IMR-90 (cell line): ENCODE data around the gene NPPB. TPM values are rescaled to one million over a fixed set of nuclear protein-coding genes. Genes with fewer than 3 reads are reported as not detected.

Source experiments
- CHD1 ChIP-seq: IDR thresholded peaks from 2 replicates; pipeline ENCODE4 v1.6.1; 2012; ENCODE audit warnings: low read depth, low read length, improper control_type of control experiment
- MAFK ChIP-seq: IDR thresholded peaks from 2 replicates; pipeline ENCODE4 v1.6.1; 2012; ENCODE audit warnings: low read depth, low read length, improper control_type of control experiment
- NFE2L2 ChIP-seq: fragments of 150-350 bp; IDR thresholded peaks from 2 replicates; pipeline ENCODE4 v1.6.1; 2016; ENCODE audit warnings: low read depth, mild to moderate bottlenecking, low read length
- RAD21 ChIP-seq: IDR thresholded peaks from 2 replicates; pipeline ENCODE4 v1.6.1; 2012; ENCODE audit warnings: low read length, improper control_type of control experiment
- polyA plus RNA-seq, 3 experiments: library from polyadenylated mRNA; depleted of rRNA; stranded (reverse); fragments of >200 nt; gene quantifications; 2 replicates each; pipeline ENCODE4 v1.2.3, GENCODE V29; 2012; ENCODE audit warnings: low replicate concordance in 1 of 3
- total RNA-seq: library from RNA; depleted of rRNA; stranded (reverse); fragments of >200 nt; gene quantifications from 2 replicates; pipeline ENCODE4 v1.2.3, GENCODE V29; 2012
- TF ChIP-seq, protein P1 (sequence below): fragments of 150-350 bp; IDR thresholded peaks from 2 replicates; pipeline ENCODE4 v1.6.1; 2016; ENCODE audit warnings: low read depth, mild to moderate bottlenecking, low read length, moderate library complexity, borderline replicate concordance

Gene NPPB
- total and polyA plus RNA-seq, 2 of the 4 experiments (the other 2 are of a cell fraction), result not detected

GRCh38 chr1:11837767-11838348 is 20.9 kb downstream of the NPPB start (continued):
- TF ChIP-seq MAFK (no peak), RAD21 (no peak), NFE2L2 (no peak), CHD1 (no peak)
- TF ChIP-seq, protein P1, sequence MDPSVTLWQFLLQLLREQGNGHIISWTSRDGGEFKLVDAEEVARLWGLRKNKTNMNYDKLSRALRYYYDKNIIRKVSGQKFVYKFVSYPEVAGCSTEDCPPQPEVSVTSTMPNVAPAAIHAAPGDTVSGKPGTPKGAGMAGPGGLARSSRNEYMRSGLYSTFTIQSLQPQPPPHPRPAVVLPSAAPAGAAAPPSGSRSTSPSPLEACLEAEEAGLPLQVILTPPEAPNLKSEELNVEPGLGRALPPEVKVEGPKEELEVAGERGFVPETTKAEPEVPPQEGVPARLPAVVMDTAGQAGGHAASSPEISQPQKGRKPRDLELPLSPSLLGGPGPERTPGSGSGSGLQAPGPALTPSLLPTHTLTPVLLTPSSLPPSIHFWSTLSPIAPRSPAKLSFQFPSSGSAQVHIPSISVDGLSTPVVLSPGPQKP, result no peak
